MG63 (cell line): ENCODE measurements around the gene UGT1A1. TPM values are rescaled to one million over a fixed set of nuclear protein-coding genes. Genes with fewer than 3 reads are reported as not detected.

Source experiments
- DNase-seq: peaks from one replicate; pipeline ENCODE4 v3.0.0-alpha.2; 2020
- H3K27me3 ChIP-seq: fragments of 250-450 bp; sonication (Bioruptor Pico); 2 replicates; pipeline ENCODE4 v1.5.1; 2020; ENCODE audit warnings: mild to moderate bottlenecking, moderate library complexity
- H3K36me3 ChIP-seq: fragments of 250-450 bp; sonication (Bioruptor Pico); 2 replicates; pipeline ENCODE4 v1.5.1; 2020; ENCODE audit warnings: mild to moderate bottlenecking, moderate library complexity
- H3K4me3 ChIP-seq: fragments of 250-450 bp; sonication (Bioruptor Pico); 2 replicates; pipeline ENCODE4 v1.5.1; 2020; ENCODE audit warnings: mild to moderate bottlenecking, moderate library complexity
- H3K9me3 ChIP-seq: fragments of 250-450 bp; sonication (Bioruptor Pico); 2 replicates; pipeline ENCODE4 v1.5.1; 2020; ENCODE audit warnings: mild to moderate bottlenecking, moderate library complexity
- total RNA-seq: library from RNA; depleted of rRNA; stranded (reverse); fragments of >200 nt; shearing (Covaris generic); gene quantifications from 2 replicates; pipeline ENCODE4 v1.2.3, GENCODE V29; 2014; ENCODE audit warnings: low replicate concordance; rRNA removed

Gene UGT1A1
- total RNA-seq, 1 experiment from 2014 or later, result not detected

GRCh38 chr2:233818639-233819621 lies 58.9 kb downstream of the UGT1A1 start:
- H3K9me3 ChIP-seq, result no peaks in the 10 kb centered on the region
- no peaks in the 10 kb centered on the region for H3K27me3 ChIP-seq
- DNase-seq, result no peak
- H3K36me3 ChIP-seq, result no peaks in the 10 kb centered on the region
- no peak overlapping the region for H3K4me3 ChIP-seq

DNA sequence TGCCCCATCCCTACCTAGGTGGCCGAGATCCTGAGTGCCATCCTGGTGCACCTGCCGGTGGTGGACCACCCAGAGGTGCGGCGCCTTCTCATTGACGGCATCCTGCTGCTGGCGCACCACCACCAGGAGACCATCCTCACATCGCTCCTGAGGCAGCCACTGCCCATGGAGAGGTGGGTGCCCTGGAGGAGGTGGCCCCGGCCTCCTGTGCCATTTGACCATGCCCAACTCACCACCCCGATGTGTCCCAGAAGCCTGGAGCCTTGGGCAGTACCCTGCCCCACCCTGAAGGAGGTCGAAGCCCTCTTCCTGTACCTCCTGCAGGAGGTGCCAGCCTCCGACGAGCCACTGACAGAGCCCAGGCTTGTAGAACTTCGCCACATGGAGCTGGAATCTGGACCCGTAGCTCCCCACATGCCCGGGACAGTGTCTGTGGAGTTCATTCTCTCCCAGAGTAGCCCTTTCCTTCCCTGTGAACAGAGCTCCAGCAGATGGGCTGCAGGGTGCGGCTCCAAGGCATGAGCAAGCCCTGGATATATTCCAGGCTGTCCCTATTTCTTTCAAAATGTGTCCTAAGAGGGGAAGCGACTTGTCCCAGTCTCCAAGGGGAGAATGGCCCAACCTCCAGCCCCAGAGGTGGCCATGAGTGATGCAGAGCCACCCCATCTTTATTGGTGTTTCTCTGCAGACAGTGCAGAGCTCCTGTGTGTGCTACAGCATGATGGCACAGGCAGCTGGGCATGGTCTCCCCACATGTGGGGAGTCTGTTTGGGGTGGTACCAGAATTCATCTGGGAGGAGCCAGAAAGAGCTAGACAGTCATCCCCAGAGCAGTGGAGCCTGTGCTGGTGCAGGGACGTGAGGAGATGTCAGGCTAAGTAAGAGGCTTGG lies 60.1 kb downstream of the UGT1A1 start:
- Histone ChIP-seq H3K4me3 (no peak overlapping the region), H3K36me3 (no peaks in the 10 kb centered on the region), H3K27me3 (no peaks in the 10 kb centered on the region), H3K9me3 (no peaks in the 10 kb centered on the region)
- no peak for DNase-seq

DNA sequence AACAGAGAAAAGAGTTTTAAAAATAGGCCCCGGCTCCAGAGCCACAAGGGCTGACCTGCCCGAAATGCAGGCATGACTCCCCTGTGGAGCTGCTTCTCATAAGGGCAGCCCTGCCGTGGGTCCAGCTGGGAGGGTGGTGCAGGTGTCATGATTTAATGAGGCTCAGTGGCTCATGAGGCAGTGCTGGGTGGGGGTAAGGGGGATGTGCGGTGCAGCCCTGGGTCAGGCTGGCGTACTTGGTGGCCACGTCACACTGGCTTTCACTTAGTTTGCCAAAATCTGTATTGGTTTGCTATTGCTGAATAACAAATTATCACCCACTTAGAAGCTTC lies 60.7 kb downstream of the UGT1A1 start:
- no peak overlapping the region for H3K4me3 ChIP-seq
- DNase-seq, result no peak
- H3K9me3 ChIP-seq, result no peaks in the 10 kb centered on the region
- H3K27me3 ChIP-seq, result no peaks in the 10 kb centered on the region
- no peaks in the 10 kb centered on the region for H3K36me3 ChIP-seq

GRCh38 chr2:233821196-233821595 lies 61.1 kb downstream of the UGT1A1 start:
- Histone ChIP-seq H3K36me3 (no peaks in the 10 kb centered on the region), H3K4me3 (no peak overlapping the region), H3K27me3 (no peaks in the 10 kb centered on the region), H3K9me3 (peaks cover 2% of the 10 kb centered on the region; the same call in 1 of the 2 replicates)
- no peak for DNase-seq

- DNase-seq, result no peak
- Histone ChIP-seq H3K27me3 (no peaks in the 10 kb centered on the region), H3K36me3 (no peaks in the 10 kb centered on the region), H3K4me3 (no peak overlapping the region), H3K9me3 (peaks cover 4% of the 10 kb centered on the region; the same call in 1 of the 2 replicates)
Measured at GRCh38 chr2:233821709-233822100, 61.6 kb downstream of the UGT1A1 start.

DNA sequence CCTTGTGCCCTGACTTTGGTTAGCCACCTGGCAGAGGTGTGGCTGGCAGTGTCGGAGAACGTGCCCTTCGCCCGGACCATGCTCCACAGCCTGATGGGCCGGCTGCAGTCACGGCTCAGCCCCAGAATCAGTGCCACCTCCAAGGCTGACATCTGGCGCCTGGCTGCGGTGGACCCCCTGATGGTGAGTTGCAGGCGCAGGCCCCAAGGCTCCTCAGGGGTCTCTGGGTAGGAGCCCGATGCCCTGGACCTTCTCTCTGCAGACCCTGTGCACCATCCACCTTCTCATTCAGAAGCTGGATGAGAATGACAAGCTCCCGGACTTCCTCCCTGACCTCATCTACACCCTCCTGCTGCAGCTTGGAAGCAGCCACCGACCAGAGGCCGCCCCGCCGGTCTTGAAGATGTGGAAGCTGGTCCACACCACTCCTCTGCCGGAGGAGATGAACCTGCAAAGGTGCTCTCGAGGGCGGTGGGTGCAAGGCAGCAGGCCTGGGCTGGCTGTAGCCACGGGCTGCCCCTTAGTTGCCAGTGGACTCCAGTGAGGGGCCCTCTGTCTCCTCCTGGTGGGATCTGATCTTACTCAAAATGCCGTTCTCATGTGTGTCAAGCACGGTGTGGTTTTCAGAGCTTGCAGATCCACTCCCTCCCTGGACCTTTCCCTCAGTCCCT lies 62.2 kb downstream of the UGT1A1 start:
- H3K9me3 ChIP-seq, result peaks cover 4% of the 10 kb centered on the region; the same call in 1 of the 2 replicates
- no peaks in the 10 kb centered on the region for H3K27me3 ChIP-seq
- no peak overlapping the region for H3K4me3 ChIP-seq
- no peak for DNase-seq
- H3K36me3 ChIP-seq, result no peaks in the 10 kb centered on the region

Other genes starting within 250 kb of the UGT1A1 start
- 23.4 and 34.6 TPM in 2 replicates for gene USP40, start 193.5 kb upstream of the UGT1A1 start, total RNA-seq
- gene UGT1A8, start 142.6 kb upstream of the UGT1A1 start, total RNA-seq, result 0.27 and 2.2 TPM in 2 replicates
- gene UGT1A10, start 123.8 kb upstream of the UGT1A1 start, total RNA-seq, result 0.27 and 0.33 TPM in 2 replicates
- not detected in 2 replicates for gene UGT1A9, start 88.4 kb upstream of the UGT1A1 start, total RNA-seq
- gene UGT1A7, start 78.4 kb upstream of the UGT1A1 start, total RNA-seq, result 0.10 TPM in 1 of 2 replicates, not detected in the other
- 0.20 and 0.35 TPM in 2 replicates for gene UGT1A6, start 67.4 kb upstream of the UGT1A1 start, total RNA-seq
- not detected in 2 replicates for gene UGT1A5, start 47.4 kb upstream of the UGT1A1 start, total RNA-seq
- gene UGT1A4, start 41.5 kb upstream of the UGT1A1 start, total RNA-seq, result not detected in 2 replicates
- not detected in 2 replicates for gene UGT1A3, start 31.2 kb upstream of the UGT1A1 start, total RNA-seq
- not detected in 2 replicates for gene MROH2A, start 18.1 kb downstream of the UGT1A1 start, total RNA-seq
- gene HJURP, start 94.3 kb downstream of the UGT1A1 start, total RNA-seq, result 59.1 and 67.1 TPM in 2 replicates
- not detected in 2 replicates for gene TRPM8, start 157.1 kb downstream of the UGT1A1 start, total RNA-seq